HEK293T (cell line): ENCODE results near the gene ATP8A2.

Experiments
- ARNT ChIP-seq: fragments of 450-650 bp; IDR thresholded peaks from 2 replicates; pipeline ENCODE4 v1.6.1; 2017; ENCODE audit warnings: mild to moderate bottlenecking
- FOXA1 ChIP-seq: fragments of 450-650 bp; IDR thresholded peaks from 2 replicates; pipeline ENCODE4 v1.6.1; 2016; ENCODE audit warnings: mild to moderate bottlenecking
- FOXM1 ChIP-seq: fragments of 450-650 bp; IDR thresholded peaks from 2 replicates; pipeline ENCODE4 v1.6.1; 2017; ENCODE audit warnings: mild to moderate bottlenecking, borderline replicate concordance
- HDGF ChIP-seq: fragments of 450-650 bp; IDR thresholded peaks from 2 replicates; pipeline ENCODE4 v1.6.1; 2017; ENCODE audit warnings: antibody characterized with exemption, borderline replicate concordance
- ZNF384 ChIP-seq: fragments of 450-650 bp; IDR thresholded peaks from 2 replicates; pipeline ENCODE4 v1.6.1; 2016

DNA sequence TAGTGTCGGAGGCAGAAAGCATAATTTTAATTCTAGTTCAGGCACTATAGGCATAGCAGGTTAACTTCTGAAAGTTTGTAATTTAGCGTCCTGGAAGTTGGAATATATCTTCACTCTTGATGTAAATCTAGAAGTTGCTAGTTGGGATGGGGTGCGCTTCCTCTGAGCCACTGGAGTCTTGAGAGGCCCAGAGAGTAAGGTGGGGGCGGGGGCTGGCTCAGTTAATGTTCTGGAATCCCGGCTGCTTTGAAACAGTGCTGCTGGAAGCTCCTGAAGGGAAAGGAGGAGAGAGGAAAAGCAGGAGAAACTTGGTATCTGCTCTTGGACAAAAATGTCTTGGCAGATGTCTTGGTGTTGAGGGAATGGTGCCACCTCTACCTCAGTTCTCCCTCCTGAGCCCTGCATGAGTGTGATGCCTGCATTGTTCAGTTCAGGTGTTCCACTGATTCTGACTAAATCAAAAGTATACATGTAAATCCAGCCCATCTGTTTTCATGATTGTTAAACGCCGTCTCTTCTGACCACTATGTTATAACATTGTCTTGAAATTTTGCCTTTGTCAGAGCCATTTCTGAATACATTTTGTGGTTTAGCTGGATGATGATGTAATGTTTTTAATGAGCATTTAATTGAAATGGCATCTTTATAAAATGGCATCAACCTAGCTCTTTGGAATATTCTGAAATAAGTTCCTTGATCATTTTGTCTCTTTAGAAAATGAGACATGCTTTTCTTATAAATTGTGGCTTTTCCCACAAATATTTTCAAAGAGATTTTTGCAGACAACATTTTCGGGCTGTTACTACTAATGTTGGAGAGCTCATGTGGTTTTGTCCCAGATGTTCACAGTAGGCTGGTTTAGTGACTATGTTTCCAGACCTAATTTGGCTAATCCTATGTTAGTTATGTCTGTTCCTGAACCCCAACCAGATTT, 477.3 kb downstream of the ATP8A2 start:
- TF ChIP-seq FOXA1 (no peak), FOXM1 (no peak), ARNT (no peak), ZNF384 (no peak), HDGF (no peak)
